Activated naive CD4-positive, alpha-beta T cell (primary cell): Measurements from ENCODE around the gene ADAMTS12.

ENCODE experiments used
- DNase-seq, 4 experiments: peaks; one replicate each; lab custom pipeline; 2025; lab: John Stamatoyannopoulos, UW

The ADAMTS12 gene

DNA sequence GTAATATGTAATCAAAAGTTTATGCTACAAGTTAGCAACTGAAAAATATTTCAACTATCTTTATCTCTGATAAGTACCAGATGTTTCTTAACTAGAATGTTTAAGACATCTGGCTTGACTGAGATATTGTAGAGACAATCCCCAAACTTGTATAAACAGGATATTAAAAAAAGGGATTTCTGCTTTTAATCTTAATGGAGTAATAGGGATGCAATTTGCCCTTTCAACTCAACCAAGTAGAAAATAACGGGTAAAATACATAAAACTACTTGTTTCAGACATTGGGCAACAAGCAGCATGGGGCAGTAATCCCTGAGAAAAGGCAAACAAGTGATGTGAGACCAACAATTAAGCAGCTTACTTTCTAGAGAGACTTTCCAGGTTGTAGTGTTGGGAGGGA is 9.4 kb upstream of the ADAMTS12 start:
- DNase-seq: no peak

DNA sequence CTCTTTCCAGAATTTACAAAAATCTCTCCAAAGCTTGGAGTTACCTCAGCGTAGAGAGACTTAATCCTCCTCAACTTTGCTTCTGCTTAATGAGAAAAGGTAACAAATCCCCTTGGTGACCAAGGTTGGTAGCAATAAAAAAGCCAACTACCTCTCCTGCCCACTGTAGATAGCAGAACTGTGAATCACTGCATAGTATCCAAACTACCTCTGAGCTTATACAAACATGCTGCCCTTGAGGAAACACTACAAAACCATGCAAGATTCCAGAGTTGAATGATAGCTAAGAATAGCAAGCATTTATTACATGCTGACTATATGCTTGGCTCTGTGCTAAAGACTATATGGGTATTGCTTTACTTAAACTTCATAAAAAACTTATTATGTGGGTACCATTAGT is 2.8 kb upstream of the ADAMTS12 start:
- no peak for DNase-seq

DNA sequence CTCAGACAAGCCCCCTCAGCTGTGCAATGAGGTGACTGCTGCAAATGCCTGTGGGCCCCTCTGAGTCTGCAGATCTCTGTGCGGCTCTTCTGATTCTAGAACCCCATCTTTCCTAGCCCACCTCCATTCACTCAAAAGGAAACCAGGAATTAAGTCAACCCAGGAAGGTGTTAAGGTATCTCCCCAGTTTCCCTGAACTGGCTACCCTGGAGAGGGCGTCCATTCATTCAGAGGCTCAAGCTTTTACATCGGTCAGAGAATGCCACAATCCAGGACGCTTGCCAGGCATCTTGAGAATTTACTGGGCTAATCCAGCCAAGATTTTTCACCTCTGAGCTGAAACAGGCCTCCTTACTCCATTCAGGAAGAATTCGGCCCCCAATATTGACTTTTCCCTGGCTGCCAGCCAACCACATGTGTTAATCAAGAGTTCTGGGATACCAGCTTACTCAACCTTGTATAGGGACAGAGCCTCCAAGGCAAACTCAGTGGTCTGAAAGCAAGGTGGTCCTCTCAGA is 889 bp upstream of the ADAMTS12 start:
- DNase-seq: no peak

DNA sequence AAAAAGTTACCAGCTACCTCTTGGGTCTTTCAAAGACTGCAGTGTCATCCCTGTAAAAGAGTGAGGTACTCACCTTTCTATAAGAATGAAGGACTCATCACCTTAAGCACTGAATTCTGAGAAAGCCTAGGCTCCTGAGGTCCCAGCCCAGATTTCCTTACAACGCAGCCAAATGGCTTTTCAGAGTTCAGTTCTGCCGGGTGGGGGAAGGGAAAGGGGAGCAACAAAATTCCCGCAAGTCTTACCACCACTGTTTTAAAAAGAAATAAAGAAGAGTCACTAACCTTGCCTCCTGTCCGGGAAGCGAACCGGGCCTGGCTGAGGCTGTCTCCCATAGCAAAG is 373 bp downstream of the ADAMTS12 start:
- no peak for DNase-seq

DNA sequence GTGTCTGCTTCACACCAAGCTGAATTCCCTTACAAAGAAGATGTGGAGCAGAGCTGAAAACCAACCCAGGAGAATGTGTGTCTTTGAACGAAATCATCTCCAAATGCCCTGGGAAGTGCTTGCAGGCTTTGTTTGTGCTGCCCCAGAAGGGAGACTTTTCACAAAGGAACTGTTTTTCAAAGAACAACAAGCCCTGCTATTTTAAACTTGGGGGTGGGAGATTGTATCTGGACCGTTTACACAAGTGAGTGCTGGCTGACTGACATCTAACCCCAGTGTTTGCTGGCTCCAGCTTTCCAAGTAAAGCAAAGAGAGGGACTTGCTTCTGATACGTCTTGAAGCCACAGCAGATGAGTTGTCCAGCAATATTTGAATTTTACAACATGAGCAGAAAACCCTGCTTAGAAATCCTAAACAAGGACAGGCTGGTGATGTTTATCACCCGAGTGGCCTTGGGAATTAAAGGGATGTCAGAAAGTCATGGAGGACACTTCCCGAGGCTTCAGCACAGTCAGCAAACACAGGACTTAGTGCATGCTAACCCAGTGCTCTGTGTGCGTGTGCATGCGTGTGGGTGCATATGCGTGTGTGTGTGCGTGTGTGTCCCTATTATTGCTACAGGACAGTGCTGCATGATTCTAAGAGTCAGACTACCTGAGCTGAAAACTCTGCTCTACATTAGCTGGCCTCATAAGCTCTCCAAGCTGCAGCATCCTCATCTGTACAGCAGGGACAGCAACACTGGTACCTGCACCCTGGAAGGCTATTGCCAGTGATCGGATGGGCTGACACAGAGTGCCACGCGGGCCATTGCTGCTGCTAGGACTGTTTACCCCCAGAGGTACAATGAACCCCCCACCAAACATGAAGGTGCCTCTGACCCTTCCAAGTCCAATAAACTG is 1.4 kb downstream of the ADAMTS12 start:
- no peak for DNase-seq

DNA sequence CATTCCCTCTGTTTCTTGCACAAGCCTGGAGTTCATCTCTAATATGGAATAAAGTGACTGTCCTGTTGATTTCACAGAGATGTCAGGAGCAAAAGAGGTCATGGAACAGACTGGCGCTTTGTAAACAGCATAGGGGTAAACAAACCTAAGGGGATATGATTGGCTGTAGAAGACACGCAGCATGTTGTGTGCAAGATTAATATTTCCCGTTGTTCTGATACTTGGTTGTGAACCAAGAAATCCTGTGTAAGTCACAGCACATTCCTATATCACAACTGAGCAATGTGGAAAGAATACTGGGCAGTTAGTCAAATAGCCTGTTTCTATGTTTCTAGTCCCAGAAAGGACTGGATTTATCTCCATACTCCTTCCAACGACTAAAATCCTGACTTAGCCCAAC is 3.2 kb downstream of the ADAMTS12 start:
- no peak for DNase-seq

DNA sequence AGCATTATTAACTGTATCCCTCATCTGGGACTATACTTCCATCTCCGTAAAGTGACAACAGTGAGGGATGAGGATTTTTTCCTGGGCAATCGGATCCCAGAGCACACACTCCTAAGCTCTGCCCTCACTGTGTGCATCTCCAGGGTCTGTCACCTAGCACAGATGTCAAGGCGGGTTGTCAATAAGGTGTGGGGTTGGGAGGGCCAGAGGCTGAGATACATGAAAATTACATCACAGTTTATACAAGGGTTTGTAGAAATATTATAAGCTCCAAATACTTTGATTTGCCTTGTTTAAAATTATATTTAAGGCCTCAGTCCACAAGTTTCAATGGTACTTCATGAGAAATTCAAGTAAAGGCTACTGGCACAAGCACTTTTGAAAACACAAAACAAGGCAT is 4.5 kb downstream of the ADAMTS12 start:
- no peak for DNase-seq

DNA sequence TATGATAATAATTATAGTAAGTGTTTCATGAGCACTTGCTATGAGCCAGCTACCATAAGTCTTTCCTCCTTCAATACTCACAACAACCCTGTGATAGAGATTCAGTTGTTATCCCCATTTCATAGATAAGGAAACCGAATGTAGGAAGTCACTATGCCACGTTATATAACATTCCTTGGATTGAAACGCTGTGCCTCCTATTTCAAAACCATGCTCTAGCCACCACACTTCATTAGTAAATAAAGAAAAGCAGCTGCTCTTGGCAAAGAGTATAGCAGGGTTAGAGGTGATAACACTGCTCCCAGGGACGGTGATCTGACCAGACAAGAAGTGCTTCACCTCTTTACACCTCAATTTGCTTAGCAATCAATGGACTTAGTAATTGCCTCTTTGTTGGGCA is 5.5 kb downstream of the ADAMTS12 start:
- DNase-seq: no peak

DNA sequence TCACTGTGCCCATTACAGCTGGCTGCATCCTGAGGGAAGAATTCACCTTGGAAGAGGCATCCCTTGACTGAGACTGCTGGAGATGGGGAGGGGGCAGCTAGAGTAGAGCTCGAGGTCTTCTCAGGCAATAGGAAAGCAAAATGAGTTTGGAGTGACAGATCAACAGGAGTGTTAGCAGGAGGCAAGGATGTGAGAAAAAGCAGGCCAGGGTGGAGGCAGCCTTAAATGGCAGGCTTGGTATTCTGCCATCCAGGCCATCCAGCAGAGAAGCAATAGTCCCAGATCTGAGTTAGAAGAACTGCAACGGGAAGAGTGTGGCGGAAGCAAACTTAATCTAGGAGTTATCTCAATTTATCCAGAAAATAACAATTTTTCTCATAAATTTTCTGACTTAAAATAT is 6.1 kb downstream of the ADAMTS12 start:
- DNase-seq: no peak

DNA sequence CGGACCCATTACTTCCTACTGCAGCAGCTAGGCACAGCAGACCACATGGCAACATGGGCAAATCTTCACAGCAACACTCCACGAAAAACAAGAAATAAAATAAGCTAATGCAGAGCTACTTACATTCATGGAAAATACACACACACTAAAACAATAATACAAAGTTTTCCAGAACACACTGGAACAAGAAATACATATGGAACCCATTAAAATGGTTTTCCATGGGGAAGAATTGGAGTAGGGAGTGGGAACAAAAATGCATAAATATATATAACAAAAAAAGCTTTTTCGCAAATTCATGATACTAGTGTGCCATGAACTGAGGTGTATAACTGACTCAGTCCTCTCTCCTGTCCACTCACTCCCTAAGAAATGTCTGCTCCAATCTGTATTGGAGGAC is 8.3 kb downstream of the ADAMTS12 start:
- DNase-seq: no peak

DNA sequence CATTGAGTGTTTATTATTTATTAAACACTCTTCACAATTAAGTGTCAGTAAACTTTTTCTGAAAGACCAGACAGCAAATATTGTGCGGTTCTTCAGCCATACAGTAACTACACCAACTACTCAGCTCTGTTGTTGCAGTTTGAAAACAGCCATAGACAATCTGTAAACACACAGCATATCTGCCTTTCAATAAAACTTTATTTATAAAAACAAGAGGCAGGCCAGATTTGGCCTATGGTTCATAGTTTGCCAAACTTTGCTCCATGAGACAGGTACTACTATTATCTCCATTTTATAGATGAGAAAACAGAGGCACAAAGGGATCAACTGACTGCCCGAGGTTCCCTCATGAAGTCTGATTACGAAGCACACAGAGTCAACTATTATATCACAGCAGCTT is 11.5 kb downstream of the ADAMTS12 start:
- no peak for DNase-seq

DNA sequence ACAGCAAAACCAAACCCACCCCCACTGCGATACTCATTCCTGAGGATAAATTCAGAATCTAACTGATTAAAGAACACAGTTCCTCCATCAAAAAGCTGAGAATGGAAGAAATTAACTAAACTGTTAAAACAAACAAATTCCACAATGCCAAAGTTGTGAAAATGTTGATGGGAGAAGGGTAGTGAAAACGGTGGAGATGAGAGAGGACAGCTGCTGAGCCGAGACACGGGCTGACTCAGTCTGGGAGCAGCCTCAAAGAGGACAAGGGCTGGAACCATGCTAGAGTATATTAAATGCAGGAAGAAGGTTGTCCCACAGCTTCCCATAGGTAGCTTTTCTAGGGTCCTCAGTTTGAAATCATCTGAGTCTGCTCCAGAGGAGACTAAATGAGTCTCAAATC is 14.3 kb downstream of the ADAMTS12 start:
- DNase-seq: no peak

DNA sequence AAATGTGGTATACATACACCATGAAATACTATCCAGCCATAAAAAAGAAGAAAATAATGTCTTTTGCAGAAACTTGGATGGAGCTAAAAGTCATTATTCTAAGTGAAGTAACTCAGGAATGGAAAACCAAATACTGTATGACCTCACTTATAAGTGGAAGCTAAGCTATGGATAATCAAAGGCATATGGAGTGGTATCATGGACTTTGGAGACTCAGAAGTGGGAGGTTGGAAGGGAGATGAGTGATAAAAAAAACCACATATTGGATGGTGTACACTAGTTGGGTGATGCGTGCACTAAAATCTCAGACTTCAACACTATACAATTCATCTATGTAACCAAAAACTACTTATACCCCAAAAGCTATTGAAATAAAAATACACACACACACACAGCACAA is 24.5 kb downstream of the ADAMTS12 start:
- no peak for DNase-seq

DNA sequence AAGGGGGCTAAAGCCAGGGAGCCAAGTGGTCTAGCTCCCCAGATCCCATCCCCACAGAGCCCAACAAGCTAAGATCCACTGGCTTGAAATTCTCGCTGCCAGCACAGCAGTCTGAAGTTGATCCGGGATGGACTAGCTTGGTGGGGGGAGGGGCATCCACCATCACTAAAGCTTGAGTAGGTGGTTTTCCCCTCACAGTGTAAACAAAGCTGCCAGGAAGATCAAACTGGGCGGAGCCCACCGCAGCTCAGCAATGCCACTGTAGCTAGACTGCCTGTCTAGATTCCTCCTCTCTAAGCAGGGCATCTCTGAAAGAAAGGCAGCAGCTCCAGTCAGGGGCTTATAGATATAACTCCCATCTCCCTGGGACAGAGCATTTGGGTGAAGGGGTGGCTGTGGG is 32.6 kb downstream of the ADAMTS12 start:
- peak in 2 of 4 experiments; percentile 15 to 25 for DNase-seq

DNA sequence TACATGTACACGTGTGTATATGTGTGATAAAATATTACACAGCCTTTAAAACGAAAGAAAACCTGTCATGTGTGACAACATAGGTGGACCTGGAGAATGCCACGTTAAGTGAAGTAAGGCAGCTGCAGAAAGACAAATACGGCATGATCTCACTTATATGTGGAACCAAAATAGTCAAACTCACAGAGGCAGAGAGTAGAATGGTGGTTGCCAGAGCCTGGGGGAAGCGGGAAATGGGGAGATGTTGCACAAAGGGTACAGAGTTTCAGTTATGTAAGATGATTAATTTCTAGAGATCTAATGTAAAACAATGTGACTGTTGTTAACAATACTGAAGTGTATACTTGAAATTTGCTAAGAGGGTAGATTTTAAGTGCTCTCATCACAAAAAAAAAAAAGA is 34.8 kb downstream of the ADAMTS12 start:
- DNase-seq: no peak

DNA sequence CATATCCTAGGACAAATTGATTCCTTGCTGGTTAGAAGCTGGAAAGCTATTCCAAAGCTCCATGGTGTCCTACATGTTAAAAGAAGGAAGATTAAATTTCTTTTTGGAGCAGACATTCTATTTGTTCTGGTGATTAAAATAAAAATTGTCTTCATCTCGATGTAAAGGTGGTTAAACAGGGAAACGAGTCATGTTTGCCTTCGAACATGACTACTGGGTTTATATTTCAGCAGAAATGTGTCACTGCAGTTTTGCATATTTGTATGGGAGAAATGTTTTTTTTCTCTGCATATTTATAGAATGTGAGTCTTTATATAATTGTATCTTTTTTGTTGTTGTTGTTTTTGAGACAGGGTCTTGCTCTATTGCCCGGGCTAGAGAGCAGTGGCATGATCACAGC is 36.4 kb downstream of the ADAMTS12 start:
- no peak for DNase-seq

DNA sequence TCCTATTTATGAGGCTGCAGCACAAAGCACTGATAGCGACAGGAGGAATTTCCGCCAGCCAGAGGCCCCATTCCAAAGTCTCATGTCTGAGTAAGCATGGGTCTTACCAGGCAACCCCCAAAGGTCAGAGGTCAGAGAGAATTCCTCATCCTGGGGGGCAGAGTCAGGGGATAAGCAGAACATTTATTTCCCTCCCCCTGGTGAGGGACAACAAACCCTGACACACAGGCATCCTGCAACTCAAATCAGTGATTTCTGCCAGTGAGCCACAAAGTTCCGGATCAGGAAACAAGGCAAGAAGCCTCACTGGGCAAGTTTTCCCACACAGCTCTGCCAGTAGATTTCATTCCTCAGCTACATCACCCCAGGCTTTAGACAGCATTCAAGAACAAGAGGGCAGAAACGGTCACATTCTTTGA is 37.0 kb downstream of the ADAMTS12 start:
- no peak for DNase-seq

DNA sequence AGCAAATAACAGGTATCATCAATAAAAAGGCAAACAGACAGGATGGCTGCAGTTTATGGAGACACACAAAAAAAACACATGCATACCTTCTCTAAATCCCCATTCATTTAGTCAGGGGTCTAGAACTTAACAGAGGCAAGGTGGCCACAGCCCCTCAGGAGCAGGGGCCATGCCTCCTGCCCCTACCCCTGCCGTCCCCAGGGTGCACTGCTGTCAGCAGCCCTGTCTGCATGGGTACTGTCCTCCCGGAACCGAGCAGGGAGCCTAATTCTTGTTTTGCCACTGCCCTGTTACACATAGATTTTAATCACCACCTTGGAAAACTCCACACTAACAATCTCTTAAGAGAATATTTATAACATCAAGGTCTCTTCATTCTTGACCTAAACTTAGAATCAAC is 39.0 kb downstream of the ADAMTS12 start:
- DNase-seq: no peak

DNA sequence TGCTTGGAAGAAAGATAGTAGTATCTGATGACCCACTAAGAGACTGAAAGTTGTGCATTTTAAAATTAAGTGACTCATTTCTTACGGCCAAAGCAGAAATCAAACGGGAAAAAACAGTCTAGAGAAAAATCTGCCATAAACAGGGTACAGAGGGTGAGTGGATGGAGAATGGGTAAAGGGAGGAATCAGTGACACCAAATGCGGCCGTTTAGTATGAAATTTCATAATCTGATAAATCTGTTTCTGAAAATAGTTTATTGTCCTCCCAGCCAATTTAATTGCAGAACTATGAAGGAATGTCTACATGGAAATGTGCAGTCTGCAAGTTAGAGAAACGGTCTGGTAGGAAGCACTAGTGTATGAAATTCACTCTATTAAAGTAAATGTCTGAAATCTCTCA is 39.5 kb downstream of the ADAMTS12 start:
- DNase-seq: no peak

DNA sequence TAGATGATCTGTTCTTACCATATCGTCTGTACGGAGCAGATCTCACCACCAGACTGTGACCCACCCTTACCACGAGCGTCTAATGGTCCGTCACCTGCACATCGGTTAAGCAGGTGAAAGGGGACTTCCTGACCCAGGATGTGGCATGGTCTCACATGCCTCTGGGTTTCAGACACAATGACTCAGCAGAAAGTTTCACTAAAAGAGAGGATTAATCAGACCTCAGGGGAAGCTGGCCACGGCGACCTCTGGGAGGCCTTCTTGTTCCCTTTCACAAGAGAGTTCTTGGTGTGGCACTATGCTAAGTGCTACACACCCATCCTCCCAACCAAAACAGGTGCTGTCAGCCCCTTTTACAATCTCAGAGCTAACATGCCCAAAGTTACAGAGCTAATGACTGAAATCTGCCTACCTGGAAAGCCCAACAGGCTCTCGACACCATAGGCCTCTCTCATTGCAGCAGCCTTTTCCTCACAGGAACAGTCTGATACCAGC is 41.6 kb downstream of the ADAMTS12 start:
- no peak for DNase-seq

DNA sequence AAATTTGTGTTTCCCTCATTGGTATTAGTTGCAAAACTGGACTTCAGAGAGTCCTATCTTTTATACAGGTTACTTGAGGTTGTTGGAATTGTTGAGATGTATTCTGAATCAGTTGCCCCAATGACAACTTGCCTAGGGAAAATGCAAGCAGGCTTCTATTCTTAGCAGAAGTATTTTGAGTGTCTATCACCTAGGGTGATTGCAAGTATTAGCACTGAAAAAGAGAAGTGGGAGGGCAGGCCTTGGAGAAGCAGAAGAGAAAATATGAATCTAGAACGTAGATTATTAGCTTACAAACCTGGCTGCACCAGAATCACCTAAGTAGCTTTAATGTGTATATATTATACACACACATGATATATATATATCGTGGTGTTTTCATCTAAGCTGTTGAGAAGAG is 43.2 kb downstream of the ADAMTS12 start:
- DNase-seq: no peak

DNA sequence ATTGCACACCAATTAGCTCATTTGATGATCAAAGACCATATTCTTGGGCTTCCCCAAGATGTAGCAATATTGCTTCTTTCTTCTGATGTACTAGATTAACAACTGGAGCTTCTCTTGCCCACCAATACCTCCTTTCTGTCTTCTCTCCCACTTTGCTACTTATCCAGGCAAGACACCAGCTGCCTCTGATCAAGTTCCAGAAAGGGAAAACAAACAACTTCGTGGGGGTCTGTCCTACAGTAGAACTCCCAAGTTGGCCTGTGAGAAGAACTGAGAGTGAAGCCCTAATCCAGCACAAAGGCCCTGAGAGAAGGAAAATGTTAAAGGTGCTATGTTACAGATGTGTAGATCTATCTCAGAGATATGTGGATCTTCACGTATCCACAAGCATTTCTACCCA is 44.9 kb downstream of the ADAMTS12 start:
- DNase-seq: no peak

DNA sequence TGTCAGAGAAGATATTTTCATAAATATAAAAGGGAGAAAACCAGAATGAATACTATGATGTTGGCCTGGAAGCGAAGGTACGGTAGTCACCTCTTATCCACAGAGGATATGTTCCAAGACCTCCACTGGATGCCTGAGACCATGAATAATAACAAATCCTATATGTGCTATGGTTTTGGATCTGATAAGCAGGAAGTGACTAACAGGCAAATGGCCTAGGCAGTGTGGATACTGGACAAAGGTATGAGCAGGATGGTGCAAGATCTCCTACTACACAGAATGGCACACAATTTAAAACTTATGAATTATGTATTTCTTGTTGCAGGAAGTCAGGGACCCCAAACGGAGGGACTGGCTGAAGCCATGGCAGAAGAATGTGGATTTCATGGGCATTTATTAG is 48.2 kb downstream of the ADAMTS12 start:
- DNase-seq: no peak

DNA sequence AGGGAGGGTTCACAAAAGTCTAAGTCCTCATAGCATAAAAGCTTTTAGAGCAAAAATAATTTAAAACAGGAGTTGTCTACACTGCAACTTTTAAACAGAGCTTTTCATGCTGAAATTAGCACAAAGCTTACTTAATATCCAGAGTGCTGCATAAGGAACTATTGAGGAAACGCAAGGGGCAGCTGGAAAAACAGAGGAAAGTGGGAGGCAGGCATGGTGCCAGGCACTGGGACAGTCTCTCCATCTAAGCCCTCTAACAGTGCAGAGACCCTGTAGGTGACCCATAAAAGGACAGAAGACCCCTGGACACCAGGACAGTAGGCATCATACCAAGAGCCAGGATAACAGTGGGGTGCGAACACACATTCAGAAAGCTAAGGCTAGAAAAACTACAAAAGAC is 49.3 kb downstream of the ADAMTS12 start:
- DNase-seq: no peak
